HG02642 (cell line): Measurements from ENCODE around the gene TRAPPC3.

Experiments
- ATAC-seq: cut with Tn5 transposase; IDR thresholded peaks from one replicate; pipeline ENCODE4 v1.9.1; 2021; ENCODE audit warnings: mild to moderate bottlenecking; ENCODE audit not compliant: unreplicated experiment, poor library complexity

TRAPPC3 gene

DNA sequence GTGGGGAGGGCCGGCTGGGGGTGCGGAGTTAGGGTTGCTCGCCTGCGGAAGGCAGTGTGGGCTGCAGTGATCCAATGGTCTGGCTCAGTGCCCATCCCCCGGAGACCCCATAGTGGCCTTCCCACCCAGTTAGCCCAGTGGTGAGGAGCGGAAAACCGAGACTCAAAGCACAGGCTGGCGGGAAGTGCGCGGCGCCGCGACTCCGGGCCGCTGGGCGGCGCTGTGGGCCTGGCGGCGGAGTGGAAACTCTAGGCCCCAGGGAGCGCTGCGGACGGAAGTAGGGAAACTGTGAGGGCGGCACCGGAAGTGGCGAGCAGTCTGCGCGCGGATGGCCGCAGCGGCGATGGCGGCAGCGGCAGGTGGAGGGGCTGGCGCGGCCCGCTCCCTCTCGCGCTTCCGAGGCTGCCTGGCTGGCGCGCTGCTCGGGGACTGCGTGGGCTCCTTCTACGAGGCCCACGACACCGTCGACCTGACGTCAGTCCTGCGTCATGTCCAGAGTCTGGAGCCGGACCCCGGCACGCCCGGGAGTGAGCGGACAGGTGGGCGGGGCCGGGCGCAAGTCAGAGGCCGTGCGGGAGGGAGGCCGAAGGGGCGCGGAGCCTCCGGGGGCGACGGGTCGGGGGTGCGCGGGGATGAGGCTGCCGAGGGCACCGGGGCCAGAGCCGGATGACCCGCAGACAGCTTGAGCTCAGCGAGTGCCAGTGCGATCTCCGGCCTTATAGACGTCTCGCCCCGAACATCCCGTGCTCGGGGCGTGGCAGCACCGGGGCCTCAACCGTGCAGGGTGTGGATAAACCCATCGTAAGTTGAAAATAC lies 60.5 kb downstream of the TRAPPC3 start, which contains the start of gene ADPRS:
TSS of gene ADPRS (plus strand) at position 316 of the 816 bp plus-strand sequence. CDS start at position 329, 13 bp downstream.
- ATAC-seq, result peak; percentile 82

DNA sequence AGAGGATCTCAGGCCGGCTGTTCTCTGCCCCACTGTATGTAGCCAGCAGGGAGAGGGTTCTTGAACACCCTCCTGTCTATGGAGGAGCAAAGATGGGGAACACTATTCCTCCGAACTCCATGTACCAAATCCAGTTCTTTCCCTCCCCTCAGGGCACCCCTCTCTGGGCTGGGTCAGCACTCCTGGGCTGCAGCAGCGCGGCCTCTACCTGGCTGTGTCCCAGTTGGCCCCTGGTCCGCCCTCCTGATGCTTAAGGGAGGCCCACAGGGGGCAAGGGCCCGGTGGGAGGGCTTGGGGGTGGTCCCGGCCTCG lies 61.1 kb downstream of the TRAPPC3 start:
- no peak for ATAC-seq

DNA sequence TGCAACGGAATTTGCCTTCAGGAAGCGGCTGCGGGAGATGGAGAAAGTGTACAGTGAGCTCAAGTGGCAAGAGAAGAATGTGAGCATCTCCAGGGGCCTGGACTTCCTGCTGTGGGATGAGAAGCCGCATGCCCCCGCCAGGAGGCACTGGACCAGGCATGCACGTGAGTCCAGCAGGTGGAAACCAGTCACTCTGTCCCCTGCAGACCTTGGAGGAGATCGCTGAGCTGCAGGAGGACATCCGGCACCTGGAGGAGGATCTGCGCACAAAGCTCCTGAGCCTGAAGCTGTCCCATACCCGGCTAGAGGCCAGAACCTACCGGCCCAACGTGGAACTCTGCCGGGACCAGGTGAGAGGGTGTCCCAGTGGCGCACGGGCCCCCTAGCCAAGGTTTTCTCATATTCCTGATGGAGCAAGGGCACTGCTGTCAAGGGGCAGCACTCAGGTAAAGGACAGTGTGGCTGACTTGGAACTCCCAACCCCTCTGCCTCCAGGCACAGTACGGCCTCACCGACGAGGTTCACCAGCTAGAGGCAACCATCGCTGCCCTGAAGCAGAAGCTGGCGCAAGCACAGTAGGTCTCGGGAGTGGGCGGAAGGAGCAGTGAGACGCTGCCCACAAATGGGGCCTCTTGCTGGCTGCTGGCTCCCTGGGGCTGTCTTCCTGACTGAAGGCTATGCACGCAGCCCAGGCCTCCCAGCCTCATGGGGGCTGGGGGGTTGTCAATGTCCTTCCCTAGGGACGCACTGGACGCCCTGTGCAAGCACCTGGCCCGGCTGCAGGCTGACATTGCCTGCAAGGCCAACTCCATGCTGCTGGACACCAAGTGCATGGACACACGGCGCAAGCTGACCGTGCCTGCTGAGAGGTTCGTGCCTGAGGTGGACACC lies 61.8 kb downstream of the TRAPPC3 start:
- no peak for ATAC-seq
